Placental epithelial cell (primary cell): Measurements from ENCODE around the gene OR2AT4. TPM values are rescaled to one million over a fixed set of nuclear protein-coding genes. Genes with fewer than 3 reads are reported as not detected.

Experiments used
- total RNA-seq: library from RNA; depleted of rRNA; stranded (reverse); fragments of >200 nt; gene quantifications from 2 replicates; pipeline ENCODE4 v1.2.3, GENCODE V29; 2012

OR2AT4 gene
- total RNA-seq = not detected in 2 replicates

GRCh38 chr11:75096456-75097172 lies at the start of gene OR2AT4:
Gene OR2AT4 (minus strand): TSS chr11:75096876.

Other genes starting within 250 kb of the OR2AT4 start
- 13.0 and 23.2 TPM in 2 replicates for gene XRRA1, start 147.8 kb downstream of the OR2AT4 start, total RNA-seq
- 9.4 and 17.0 TPM in 2 replicates for gene SPCS2, start 147.6 kb downstream of the OR2AT4 start, total RNA-seq
- gene NEU3, start 107.9 kb downstream of the OR2AT4 start, total RNA-seq = 6.3 and 8.0 TPM in 2 replicates
- gene SLCO2B1, start 54.2 kb upstream of the OR2AT4 start, total RNA-seq = under 0.01 TPM in 1 of 2 replicates, not detected in the other
- under 0.01 TPM in 2 replicates for gene TPBGL, start 143.9 kb upstream of the OR2AT4 start, total RNA-seq